CD1c-positive myeloid dendritic cell (primary cell): ENCODE data around the gene OPHN1.

Source experiments
- DNase-seq: peaks from one replicate; pipeline ENCODE4 v3.0.0-alpha.2; 2016; ENCODE audit errors: extremely low spot score

Gene OPHN1

DNA sequence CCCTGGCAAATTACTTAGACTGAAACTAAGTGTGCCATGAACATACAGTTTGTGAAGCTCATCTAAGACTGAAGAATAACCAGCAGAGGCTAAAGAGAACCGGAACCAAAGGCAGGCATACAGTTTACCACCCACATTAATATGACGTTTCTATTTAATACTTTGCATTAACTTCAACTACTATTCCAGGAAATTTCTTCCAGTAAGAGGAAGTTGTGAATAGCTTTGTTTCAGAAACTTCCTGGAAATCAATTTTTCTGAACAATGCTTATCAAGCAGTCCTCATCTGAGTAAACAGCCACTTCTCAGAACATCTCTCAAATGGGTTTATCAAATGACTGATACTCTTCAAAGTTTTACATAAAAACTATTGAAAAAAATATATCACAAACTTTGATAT is 252.7 kb downstream of the OPHN1 start:
- peak; percentile 60 for DNase-seq

DNA sequence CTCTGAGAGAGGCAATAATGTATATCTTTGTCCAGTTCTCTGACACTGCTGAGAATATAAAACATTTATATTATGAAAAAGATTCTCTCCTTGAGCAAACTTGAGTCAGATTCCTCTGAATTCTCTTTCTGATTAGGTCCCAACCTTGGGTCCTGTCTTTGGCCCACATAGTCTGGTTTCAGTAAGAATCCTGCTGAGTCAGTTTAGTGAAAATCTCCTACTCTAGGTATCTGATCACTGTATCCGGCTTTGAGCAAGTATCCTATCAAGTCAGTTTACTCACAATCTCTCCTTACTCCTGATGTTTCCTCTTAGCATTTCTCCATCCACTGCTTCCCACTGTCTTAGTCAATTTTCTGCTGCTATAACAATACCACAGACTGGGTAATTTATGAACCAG is 253.9 kb downstream of the OPHN1 start:
- no peak for DNase-seq

DNA sequence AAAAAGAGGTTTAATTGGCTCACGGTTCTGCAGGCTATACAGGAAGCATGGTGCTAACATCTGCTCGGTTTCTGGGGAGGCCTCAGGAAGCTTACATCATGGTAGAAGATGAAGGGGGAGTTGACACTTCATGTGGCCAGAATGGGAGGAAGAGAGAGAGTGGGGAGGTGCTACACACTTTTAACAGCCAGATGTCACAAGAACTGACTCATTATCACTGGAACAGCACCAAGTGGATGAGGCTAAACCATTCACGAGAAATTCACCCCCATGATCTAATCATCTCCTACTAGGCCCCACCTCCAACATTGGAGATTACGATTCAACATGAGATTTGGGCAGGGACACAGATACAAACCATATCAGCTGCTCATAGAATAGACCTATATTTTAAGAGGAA is 255.8 kb downstream of the OPHN1 start:
- DNase-seq, result no peak

DNA sequence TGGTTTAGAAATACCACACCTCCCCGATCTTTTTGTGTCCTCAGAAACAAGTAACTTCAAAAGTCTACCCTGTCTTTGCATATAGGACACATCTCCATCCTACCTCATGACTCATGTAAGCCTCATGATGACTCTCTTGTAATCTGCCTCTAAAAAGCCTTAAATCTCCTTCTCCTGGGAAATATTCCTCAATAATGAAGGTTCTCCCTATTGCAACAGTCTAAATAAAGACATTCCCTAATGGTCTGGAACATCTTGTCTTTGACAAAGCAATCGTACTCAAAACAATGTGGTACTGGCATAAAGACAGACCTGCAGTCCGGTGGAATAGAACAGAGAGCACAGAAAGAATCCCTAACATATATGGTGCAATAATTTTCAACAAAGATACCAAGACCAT is 257.7 kb downstream of the OPHN1 start:
- no peak for DNase-seq

- DNase-seq, result no peak
These were observed 269.9 kb downstream of the OPHN1 start for GRCh38 chrX:68163441-68163840.

DNA sequence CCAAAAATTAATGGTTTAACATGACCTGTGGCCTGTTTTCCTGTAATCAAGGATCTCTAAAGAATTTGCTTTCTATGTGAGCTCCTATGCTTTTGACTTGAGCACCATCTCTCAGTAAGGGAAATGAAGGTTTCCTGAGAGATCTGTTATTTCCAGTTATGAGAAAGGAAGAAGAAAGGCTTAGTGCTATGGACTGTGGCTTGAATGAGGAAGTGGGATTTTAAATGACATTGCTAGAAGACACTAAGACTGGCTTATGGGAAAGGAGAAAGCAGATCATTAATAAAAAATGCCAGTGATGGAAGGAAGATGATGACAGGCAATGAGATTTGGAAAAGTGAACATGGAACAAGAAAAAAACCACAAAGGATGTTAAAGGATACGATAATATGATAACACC is 285.4 kb downstream of the OPHN1 start:
- peak; percentile 8 for DNase-seq

DNA sequence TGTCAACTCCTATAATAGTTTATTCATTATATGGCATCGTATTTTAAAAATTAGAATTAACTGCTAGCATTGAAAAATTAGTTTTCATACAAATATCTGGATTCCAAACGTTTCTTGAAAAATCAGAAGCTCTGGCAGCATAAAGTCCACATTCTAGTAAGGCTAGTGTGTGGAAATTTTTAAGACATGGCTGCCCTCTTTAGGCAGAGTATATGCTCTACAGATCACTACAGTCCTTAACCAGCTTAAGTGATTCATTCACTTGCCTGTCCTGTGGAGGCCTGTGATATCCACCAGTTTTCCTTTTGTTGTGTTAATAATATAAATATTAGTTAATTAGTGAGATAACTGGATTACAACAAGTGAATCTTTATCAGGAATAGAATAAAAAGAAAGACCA is 287.2 kb downstream of the OPHN1 start:
- DNase-seq, result peak; percentile 4

DNA sequence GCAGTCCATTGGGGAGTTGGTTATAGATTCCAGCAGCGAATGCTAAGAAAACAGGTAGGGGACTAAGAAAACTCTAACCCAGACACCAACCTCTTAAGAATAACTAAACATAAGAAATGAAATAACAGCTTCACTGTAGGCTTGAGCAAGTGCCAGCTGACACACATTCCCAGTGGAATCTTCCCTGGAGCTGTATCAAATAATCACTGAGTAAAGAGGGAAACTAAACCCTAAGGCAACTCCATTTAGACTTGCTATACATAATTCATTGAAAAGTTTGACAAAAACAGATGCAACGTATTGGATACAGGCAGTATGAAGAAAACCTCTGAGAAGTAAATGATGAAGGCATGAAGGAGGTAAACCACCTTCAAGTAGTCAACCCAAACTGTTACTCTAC is 293.5 kb downstream of the OPHN1 start:
- no peak for DNase-seq

DNA sequence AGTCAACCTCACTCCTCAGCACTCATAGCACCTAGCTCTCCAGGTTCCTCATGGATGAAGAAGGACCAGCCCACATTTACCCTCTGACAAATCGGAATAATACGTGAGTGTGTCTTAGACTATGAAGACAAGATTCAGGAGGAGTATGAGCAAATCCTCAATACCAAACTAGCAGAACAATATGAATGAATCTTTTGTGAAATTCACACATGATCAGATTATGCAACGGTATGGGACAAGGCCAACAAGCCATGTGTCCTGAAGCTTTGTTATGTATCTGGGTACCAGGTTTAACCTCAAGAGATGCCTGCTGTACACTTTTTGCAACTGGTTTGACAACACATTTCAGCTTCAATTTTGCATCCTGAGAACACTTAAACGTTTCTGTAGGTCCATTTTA is 300.1 kb downstream of the OPHN1 start:
- DNase-seq, result no peak

DNA sequence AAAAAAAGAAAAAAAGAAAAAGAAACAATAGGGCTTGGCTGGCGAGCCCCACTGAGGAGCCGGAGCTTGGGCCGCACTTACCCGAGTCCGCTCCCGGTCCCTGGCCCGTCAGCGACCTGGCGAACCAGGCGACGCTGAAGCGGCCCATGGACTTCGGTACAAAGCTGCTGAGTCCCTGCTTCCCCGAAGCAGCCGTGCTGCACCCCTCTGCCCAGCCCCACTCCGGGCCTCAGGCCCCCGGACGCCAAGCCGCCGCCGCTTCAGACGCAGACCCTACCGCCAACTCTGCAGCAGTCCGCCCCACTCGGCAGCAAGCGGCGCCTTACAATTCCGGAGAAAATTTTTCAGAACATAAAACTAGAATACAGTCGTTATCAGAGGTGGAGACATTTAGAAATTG is 300.5 kb downstream of the OPHN1 start:
- DNase-seq, result no peak

GRCh38 chrX:68121835-68122234 is 311.5 kb downstream of the OPHN1 start:
- no peak for DNase-seq

- no peak for DNase-seq
These were observed 311.9 kb downstream of the OPHN1 start for GRCh38 chrX:68121371-68121770.

DNA sequence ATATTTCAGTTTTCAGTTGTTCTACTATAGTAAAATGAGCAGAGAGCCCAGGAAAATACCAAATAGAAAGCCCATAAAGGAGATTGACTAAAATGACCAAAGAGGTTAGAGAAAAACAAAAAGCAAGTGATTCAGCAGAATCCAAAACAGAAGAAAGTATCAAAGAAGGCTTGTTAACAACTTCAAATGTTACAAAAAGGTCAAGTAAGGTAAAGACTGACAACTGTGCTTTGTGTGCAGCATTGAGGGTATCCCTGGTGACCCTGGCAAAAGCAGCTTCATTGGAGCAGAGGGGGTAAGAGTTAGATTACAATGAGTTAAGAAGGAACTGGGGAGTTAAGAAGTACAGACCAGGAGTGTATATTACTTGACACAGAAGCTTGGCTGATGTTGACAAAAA is 317.9 kb downstream of the OPHN1 start:
- no peak for DNase-seq

DNA sequence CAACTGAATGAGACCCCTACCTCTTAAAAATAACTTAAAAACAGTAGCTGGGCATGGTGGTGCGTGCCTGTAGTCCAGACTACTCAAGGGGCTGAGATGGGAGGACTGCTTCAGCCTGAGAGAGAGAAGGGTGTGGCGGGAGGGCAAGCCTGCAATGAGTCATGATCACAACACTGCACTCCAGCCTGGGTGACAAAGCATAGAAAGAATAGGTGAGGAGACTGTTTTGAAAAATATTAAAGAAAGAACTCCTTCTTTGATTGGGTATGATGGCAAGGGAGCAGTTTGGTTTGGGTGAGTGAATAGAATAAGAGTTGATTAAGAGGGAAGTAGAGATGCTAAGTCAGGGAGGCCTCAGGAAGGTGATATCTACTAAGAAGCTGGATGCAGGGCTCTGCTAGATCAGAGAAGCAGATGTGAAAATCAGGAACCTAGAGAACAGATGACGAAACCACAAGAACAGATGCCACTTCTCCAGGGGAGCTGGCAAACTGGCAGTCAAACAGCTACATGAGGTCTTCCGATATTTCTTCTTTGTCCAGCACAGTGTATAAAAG is 318.6 kb downstream of the OPHN1 start:
- peak; percentile 21 for DNase-seq

DNA sequence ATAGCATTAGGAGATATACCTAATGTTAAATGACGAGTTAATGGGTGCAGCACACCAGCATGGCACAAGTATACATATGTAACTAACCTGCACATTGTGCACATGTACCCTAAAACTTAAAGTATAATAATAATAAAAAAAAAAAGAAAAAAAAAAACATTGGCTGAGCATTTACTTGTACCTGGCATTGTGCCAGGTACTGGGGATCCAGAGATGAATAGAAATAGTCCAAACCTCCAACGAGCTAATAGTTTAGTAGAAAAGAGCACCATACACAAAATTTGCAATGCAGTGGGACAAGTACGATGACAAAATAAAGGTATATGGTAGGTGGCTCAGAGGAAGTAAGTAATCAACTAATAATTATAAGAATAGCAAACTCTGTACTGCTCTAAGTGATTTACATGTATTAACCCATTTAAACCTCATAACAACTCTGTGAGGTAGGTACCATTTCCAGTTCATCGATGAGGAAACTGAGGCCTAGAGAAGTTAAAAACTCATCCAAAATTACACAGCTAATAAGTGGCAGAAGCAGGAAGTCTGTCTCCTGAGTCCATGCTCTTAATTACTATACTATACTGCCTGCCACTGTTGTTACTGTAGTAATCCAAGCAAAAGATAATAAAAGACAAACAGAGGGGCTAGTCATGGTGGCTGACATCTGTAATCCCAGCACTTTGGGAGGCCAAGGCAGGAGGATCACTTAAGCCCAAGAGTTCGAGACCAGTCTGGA is 319.3 kb downstream of the OPHN1 start:
- no peak for DNase-seq

GRCh38 chrX:68112321-68112720 is 321.0 kb downstream of the OPHN1 start:
- no peak for DNase-seq

DNA sequence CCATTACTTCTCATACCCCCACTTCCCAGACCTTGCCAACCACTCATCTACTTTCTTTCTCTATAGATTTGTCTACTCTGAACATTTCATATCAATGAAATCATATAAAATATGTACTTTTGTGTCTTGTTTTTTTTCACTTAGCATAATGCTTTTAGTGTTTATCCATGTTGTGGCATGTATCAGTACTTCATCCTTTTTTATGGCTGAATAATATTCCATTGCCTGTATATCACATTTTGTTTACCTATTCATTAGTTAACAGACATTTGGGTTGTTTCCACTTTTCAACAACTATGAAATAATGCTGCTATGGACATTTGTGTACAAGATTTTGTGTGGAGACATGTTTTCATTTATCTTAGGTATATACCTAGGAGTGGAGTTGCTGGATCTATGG is 324.1 kb downstream of the OPHN1 start:
- DNase-seq, result no peak

DNA sequence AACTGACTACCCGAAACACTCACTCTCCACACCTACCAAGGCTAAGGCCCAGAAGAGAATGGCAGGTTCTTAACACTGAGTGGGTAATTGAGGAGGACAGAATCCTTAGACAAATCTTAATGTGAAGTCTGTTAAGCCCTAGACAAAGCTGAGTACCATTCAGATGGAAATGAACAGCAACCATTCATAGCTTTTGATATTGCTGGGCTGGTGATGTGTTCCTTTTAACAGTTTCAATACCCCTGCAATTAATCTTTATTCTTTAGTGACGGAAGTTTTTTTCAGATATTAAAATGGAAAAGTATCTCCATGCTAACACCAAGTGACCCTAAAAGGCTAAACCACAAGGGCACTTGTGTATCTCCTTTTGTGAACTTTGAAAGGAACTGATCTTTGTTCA is 334.9 kb downstream of the OPHN1 start:
- DNase-seq, result no peak

- no peak for DNase-seq
These were observed 343.0 kb downstream of the OPHN1 start for GRCh38 chrX:68090266-68090665.

DNA sequence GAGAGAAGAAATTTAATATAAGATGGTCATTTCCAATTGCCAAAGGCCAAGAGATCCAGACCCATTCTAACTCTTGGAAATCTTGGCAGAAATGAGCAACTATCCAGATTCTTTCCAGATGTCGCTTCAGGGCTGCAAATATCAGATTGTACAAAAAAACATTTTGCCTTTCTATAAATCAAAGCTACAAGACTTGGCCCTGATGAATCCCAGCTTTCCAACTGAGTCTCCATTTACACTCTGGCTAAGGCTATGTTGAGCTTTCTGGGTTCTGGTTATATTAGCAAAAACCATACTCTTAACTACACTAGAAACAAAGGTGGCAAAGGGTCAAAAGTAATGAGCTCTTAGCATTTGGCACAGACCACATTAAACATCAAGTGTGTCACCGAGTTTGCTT is 345.8 kb downstream of the OPHN1 start:
- no peak for DNase-seq

- DNase-seq, result no peak
These were observed 346.6 kb downstream of the OPHN1 start for GRCh38 chrX:68086709-68087108.

DNA sequence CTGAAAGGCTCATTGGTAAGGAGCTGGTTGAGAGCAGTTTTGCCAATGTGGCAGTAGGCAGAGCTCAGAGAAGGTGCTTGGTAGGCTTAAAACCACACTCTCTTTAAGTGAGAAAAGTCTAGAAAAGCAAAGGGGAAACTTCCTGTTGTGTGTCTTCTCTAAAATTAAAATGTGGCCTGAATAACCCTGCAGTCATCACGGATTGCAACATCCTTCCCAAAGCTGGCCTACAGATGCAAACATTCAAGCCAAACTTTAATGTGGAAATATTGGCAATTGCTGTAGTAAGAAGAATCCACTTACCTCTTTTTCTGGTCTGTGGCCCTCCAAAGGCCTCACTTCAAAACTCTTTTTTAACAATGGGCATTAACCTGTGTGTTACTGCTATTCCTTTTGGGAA is 348.5 kb downstream of the OPHN1 start:
- DNase-seq, result peak; percentile 1

DNA sequence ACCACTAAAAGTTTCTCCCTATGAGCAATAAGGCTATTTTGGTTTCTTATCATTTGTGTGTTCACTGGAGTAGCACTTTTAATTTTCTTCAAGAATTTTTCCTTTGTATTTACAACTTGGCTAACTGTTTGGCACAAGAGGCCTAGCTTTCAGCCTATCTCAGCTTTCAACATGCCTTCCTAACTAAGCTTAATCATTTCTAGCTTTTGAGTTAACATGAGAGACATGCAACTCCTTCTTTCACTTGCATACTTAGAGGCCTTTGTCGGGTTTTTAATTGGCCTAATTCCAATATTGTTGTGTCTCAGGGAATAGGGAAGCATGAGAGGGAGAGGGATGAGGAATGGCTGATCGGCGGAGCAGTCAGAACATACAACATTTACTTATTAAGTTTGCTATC is 349.8 kb downstream of the OPHN1 start:
- no peak for DNase-seq

- no peak for DNase-seq
These were observed 353.3 kb downstream of the OPHN1 start for GRCh38 chrX:68079961-68080360.
